ENCODE results near the gene DIP2C.
"Not testable (repeated sequence)": the region's sequence is repeated elsewhere in the genome, so short reads cannot be mapped to it uniquely, and the experiment has no call there.

DIP2C gene

DNA sequence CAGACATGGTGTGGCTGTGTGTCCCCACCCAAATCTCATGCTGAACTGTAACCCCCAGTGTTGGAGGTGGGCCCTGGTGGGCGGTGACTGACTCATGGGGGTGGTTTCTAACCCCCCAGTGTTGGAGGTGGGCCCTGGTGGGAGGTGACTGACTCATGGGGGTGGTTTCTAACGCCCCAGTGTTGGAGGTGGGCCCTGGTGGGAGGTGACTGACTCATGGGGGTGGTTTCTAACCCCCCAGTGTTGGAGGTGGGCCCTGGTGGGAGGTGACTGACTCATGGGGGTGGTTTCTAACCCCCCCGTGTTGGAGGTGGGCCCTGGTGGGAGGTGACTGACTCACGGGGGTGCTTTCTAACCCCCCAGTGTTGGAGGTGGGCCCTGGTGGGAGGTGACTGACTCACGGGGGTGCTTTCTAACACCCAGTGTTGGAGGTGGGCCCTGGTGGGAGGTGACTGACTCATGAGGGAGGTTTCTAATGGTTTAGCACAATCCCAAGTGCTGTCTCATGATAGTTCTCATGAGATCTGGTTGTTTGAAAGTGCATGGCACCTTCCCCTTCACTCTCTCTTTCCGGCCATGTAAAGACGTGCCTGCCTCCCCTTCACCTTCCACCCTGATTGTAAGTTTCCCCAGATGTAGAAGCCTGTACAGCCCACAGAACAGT lies 78.7 kb downstream of the DIP2C start:
- not testable (repeated sequence) for DNase-seq (ENCODE audit: low read depth, low spot score)

DNA sequence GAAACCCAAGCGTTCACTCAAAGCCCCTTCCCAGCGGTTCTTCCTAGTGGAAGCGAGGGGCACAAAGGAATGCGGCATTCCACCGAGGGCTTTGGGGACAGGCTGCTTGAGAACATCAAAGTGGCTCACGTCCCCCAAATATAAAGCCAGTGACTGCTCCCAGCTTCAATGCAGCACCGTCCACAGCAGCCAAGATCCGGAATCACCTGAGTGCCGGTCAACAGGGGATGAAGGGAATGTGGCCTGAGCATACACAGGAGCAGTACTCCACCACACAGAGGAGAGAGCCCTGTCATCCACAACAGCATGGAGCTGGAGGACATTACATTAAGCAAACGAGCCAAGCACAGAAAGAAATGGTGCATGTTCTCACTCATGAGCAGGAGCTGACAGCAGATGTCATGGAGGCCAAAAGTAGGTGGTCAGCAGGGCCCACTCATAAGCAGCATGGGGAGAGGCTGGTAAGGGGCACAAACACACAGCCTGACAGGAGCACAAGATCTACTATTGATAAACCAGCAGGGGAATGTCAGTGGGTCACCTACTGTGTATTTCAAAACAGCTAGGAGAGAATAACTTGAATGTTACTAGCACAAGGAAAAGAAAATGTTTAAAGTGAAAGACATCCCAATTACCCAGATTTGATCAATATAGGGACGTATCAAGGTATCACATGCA lies 79.5 kb downstream of the DIP2C start:
- no peak for DNase-seq (ENCODE audit: low read depth, low spot score)

DNA sequence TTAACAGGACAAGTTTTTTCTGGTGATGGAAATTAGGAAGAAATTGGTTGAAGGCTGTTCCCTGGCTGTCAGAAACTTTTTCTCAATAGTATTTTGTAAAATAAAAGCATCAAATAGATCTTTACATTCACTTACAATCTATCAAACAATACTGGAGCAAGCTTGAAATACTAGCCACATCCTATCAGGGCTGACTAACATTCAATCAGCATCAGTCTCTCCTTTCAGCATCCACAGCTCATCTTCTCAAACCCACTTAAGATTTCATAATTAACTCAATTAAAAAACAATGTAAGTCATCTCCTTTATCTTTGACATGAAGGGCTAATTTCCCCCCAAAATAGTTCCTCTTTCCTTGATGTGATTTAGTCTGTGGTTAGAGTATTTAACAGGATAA lies 80.2 kb downstream of the DIP2C start:
- no peak for DNase-seq (ENCODE audit: low read depth, low spot score)

DNA sequence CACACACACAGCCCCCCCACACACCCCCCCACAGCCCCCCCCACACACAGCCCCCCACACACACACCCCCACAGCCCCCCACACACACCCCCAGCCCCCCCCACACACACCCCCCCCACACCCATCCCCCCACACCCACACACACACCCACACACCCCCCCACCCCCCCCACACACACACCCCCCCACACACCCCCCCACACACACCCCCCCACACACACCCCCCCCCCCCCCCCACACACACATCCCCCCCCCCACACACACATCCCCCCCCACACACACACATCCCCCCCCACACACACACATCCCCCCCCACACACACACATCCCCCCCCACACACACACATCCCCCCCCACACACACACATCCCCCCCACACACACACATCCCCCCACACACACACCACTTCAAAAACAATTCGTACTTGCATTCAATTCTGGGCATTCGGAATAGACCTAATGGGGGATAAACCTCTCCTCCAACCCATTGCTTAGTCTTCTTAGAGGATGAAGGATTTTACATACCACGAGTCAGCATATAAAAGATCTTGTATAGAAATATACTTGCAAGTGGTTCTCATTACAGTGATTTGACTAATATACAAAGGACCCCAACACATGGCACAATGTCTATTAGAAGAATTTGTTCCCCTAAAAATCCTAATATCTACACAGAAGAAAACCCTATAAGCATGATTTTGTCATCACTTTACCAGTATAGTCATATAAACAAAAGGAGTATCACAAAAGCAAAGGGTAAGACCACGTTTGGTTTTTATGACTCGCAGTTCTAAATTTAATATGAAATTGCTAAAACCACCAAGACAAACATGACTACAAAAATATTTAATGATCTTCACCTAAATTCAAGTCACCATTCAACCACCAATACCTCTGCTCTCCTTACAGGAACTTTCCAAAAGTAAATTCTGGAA lies 80.9 kb downstream of the DIP2C start:
- no peak for DNase-seq (ENCODE audit: low read depth, low spot score)

DNA sequence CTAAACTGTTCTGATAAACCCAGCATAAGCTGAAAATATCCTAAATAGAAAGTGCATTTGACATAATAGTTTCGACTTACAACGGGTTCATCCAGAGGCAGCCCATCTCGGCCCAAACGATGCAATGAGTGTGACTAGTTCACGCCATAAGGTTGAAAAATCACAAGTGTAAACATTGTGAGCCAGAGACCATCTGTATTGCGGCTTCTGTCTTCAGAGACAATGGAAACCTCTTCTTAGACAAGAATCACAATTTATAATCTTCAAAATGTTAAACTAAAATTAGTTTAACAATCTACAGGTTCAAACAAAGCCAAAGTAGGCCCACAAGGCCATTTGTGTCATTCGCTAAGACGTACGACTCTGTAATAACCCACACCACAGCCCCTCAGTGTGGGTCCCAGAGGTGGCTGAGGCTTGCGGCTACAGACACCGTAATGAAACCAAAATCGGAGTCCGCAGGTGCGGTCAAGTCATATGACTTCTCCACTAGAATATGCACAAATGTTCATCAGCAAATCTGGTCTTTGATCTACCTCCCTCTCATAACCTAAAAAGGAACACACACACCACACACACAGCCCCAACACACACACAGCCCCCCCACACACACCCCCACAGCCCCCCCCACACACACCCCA lies 81.8 kb downstream of the DIP2C start:
- DNase-seq (ENCODE audit: low read depth, low spot score): no peak

DNA sequence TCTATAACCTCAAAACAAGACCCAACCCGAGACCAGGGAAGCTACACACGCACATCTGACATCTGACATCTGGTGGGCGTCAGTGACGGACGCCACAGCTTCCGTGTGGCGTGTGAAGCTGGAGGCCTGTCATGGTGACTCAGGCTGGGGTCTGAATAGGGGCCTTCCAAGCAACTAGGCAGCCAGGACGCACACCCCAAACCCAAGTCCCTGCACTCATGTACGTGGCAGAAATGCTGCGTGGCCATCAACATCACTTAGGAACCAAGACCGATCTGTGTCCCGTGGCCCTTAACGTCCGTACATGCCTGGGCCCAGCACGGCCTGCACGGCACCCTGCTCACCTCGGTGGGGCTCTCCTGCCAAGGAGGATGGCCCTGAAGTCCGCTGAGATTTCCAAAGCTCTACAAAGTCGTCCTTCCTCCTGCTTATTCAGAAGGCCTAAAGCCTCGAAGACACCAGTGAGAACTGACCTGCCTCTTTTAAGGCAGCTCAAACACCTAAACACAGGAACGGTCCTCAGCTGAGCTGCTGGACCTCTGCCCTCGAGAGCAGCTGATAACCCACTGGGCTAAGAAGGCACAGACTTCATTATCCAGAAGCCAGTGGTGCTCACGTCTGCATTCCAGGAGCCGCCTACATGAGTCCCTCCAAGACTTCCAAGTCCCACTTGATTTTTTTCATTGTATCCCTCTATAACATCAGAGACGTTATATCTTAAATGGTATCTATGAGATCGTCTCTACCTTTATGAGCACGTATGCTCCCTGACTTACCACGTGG lies 82.5 kb downstream of the DIP2C start:
- no peak for DNase-seq (ENCODE audit: low read depth, low spot score)

DNA sequence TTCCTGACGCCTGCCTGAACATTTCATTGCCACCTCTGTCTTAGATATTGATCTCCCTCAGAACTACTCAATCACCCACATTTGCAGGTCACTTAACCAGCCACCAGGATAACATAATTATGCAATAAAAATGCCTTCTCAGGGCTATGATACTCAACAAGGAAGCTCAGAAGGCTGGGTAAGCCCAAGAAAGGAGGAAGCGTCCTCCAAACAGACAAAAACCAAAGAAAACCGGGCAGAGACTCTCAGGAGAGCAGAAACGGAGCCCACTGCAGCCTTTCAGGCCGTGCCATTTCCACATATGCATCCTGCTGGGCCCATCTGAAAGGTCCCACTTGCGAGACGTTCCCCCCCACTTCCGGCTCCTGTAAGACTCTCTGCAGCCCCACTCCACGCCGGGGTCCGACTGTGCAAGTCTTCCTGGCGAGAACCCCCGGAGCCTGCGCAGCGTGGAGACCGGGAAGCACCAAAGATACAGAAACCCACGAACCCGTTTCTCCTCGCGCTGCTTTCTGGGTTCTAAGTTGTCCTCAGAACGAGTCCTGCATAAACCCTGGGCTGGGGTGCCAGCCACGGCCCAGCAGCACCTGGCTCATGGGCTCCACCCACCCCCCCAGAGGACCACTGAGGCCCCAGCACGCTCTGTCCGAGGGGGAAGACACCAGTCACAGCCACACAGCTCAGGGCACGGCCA lies 83.7 kb downstream of the DIP2C start:
- DNase-seq (ENCODE audit: low read depth, low spot score): no peak

- no peak for DNase-seq (ENCODE audit: low read depth, low spot score)
Measured at GRCh38 chr10:604716-605631, 84.5 kb downstream of the DIP2C start.

DNA sequence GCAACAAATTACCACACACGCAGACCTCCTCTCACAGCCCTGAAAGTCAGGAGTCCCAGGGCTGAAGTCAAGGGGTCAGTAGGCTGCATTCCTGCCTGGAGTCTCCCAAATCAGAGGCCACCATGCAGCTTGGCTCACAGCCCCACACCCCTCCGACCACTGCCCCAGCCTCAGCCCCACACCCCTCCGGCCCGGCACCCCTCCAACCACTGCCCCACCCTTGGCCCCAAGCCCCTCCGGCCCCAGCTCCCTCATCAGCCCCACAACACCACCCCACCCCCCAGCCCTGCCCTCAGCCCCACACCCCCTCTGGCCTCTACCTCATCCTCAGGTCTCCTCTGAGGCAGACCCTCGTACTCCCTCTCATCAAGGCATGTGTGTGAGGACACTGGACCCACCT lies 85.7 kb downstream of the DIP2C start:
- no peak for DNase-seq (ENCODE audit: low read depth, low spot score)

DNA sequence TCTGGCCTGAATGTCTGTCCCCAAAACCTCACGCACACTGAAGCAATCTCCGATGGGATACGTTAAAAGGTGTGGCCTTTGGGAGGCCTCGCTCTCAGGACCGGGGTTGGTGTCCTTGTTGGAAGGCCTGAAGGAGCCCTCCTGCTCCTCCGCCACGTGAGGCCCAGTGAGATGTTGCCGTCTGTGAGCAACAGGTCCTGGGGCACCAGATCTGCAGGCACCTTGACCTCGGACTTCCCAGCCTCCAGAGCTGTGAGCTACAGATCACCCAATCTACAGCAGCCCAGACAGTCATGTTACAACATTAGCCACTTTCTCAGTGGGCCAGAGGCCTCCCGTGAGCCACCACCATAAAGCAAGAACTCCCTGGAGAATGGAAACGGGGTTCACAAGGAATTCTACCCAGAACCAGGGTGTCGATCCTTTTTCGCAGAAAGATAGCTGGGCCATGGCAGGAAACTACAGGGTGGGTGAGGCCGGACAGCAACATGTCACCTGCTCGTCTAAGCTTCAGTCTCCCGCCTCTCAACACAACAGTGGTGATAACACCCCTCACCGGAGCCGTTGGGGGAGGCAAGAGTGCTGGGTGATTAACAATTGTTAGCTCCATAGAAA lies 87.0 kb downstream of the DIP2C start:
- DNase-seq (ENCODE audit: low read depth, low spot score): no peak

- DNase-seq (ENCODE audit: low read depth, low spot score): no peak
Measured at GRCh38 chr10:601660-601963, 87.9 kb downstream of the DIP2C start.

DNA sequence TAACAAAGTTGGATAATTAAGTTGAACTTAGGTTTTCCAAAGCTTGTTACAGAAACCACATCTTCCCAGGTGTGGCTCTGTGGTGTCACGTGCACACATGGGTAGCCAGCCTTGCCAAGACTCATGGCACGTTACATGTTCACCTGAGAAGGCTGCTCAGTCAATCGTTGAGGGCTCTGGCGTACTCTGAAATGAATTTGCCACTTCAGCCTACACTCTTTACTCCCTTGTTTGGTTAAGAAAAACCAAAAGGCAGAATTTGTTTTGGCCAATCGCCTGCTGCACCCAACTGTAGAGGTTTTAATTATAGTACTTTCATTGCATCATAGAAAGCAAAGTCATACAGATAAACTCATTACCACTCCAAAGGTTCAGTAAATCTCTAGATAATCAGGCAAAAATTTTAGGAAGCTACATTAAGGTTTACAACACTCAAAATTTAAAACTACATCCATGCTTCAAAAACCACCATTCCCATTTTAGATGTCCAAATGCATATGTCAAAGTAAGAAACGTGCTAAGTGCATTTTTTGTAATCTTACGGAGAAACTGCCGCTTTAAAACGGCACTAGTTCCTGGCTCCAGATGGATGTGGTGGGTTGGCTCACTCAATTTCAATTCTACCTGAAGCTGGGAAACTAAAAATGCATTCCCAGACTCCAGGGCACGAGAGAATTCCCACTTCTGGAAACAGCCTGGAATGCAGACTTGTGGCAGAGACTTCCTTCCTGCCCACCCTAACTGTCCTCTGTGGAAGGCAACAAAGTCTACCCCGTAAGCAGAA lies 88.4 kb downstream of the DIP2C start:
- no peak for DNase-seq (ENCODE audit: low read depth, low spot score)

GRCh38 chr10:600234-600633 lies 89.2 kb downstream of the DIP2C start:
- DNase-seq (ENCODE audit: low read depth, low spot score): no peak

DNA sequence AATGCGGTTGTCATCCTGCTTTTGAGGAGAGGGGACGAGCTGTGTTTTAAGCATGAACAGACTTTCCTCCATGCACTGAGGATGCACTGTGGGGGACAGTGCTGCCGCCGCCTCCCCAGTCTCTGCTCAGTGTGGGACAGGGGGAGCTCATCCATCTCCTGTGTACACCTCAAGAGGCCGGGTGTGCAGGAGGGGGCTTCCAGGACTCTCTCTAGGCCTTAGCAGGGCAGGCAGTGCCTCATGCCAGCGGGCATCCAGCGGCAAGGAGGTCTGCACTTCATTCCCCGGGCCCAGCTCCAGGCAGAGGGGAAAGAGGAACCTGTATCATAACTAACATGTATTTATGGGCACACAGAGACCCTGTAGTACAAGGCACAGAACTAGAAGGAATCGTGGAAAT lies 89.7 kb downstream of the DIP2C start:
- no peak for DNase-seq (ENCODE audit: low read depth, low spot score)

- DNase-seq (ENCODE audit: low read depth, low spot score): peak; percentile 47
Measured at GRCh38 chr10:598415-599170, 90.9 kb downstream of the DIP2C start.

- no peak for DNase-seq (ENCODE audit: low read depth, low spot score)
Measured at GRCh38 chr10:597976-598375, 91.5 kb downstream of the DIP2C start.

- no peak for DNase-seq (ENCODE audit: low read depth, low spot score)
Measured at GRCh38 chr10:596725-597345, 92.6 kb downstream of the DIP2C start.

Data from ELF-1 (cell line).